GM21825 (cell line): ENCODE measurements around the gene ST8SIA3.
"Not testable (repeated sequence)": the region's sequence is repeated elsewhere in the genome, so short reads cannot be mapped to it uniquely, and the experiment has no call there.

Experiments used
- ATAC-seq: cut with Tn5 transposase; IDR thresholded peaks from one replicate; pipeline ENCODE4 v1.9.1; 2021; ENCODE audit warnings: mild to moderate bottlenecking, moderate library complexity; ENCODE audit not compliant: unreplicated experiment

ST8SIA3 gene

GRCh38 chr18:57362714-57363113, 10.4 kb downstream of the ST8SIA3 start:
- no peak for ATAC-seq

- no peak for ATAC-seq
Measured at GRCh38 chr18:57364460-57364859, 12.1 kb downstream of the ST8SIA3 start.

GRCh38 chr18:57366528-57367081, 14.2 kb downstream of the ST8SIA3 start:
- ATAC-seq: no peak

- ATAC-seq: no peak
Measured at GRCh38 chr18:57372444-57372843, 20.1 kb downstream of the ST8SIA3 start.

GRCh38 chr18:57373017-57373416, 20.7 kb downstream of the ST8SIA3 start:
- no peak for ATAC-seq

- ATAC-seq: no peak
Measured at GRCh38 chr18:57376503-57376902, 24.1 kb downstream of the ST8SIA3 start.

GRCh38 chr18:57389271-57389670, 36.9 kb downstream of the ST8SIA3 start:
- no peak for ATAC-seq

- no peak for ATAC-seq
Measured at GRCh38 chr18:57390044-57390443, 37.7 kb downstream of the ST8SIA3 start.

- ATAC-seq: not testable (repeated sequence)
Measured at GRCh38 chr18:57394749-57395148, 42.4 kb downstream of the ST8SIA3 start.

GRCh38 chr18:57396831-57397230, 44.5 kb downstream of the ST8SIA3 start:
- not testable (repeated sequence) for ATAC-seq

GRCh38 chr18:57397440-57398132, 45.2 kb downstream of the ST8SIA3 start:
- no peak for ATAC-seq

GRCh38 chr18:57404345-57404744, 52.0 kb downstream of the ST8SIA3 start:
- no peak for ATAC-seq

GRCh38 chr18:57409650-57410049, 57.3 kb downstream of the ST8SIA3 start:
- ATAC-seq: no peak

- ATAC-seq: no peak
Measured at GRCh38 chr18:57410749-57411148, 58.4 kb downstream of the ST8SIA3 start.

- ATAC-seq: no peak
Measured at GRCh38 chr18:57416542-57416941, 64.2 kb downstream of the ST8SIA3 start.
